ENCODE results near the gene SLC44A1. TPM values are rescaled to one million over a fixed set of nuclear protein-coding genes. Genes with fewer than 3 reads are reported as not detected.

Gene SLC44A1
- total and polyA plus RNA-seq, 10 of the 15 experiments (the other 5 are each of a cell fraction or from before 2014, with no cell fraction given), result 2.4 to 21.2 (median 12.4) TPM

DNA sequence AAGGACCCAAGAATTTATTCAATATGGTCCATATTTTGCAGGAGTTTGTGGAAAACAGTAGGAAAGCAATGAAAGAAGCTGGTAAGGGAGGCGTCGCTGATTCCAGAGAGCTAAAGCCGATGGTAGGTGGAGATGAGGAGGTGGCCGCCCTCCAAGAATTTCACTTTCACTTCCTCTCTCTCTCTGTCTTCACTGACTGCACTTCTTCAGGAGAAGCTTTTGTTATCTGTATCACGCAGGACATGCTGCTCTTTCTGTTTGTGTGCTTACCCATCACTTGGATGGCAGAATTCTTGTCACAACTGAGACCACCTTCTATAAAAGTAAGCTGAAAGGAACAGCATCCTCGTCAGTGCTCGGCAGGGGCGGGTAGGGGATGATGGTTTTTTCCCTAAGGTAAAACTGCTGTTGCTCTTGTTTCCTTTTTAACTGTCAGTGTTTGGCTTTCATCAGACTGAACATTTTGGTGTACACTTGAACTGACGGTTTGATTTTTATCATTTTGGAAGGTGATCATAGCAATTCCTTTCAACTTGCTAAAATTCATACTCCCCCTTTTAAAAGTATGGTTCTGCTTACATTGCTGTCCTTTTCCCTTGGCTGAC lies 141.0 kb downstream of the SLC44A1 start (continued):
- no peak for TF ChIP-seq CREB1 (IDR thresholded peaks at IDR 0.05; ENCODE audit: low read depth)
- no peak for TF ChIP-seq STAT3 (IDR thresholded peaks at IDR 0.05; ENCODE audit: low read depth, low read length)
- no peak for TF ChIP-seq BMI1 (IDR thresholded peaks at IDR 0.05; ENCODE audit: borderline replicate concordance)
- TF ChIP-seq, protein P1, sequence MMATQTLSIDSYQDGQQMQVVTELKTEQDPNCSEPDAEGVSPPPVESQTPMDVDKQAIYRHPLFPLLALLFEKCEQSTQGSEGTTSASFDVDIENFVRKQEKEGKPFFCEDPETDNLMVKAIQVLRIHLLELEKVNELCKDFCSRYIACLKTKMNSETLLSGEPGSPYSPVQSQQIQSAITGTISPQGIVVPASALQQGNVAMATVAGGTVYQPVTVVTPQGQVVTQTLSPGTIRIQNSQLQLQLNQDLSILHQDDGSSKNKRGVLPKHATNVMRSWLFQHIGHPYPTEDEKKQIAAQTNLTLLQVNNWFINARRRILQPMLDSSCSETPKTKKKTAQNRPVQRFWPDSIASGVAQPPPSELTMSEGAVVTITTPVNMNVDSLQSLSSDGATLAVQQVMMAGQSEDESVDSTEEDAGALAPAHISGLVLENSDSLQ (IDR thresholded peaks at IDR 0.05), result no peak
- TF ChIP-seq SMC3 (IDR thresholded peaks at IDR 0.05; ENCODE audit: borderline replicate concordance, low read length), result no peak
- TF ChIP-seq NBN (IDR thresholded peaks at IDR 0.05), result no peak
- no peak for TF ChIP-seq RBBP5 (conservative IDR thresholded peaks at IDR 0.05)
- no peak for TF ChIP-seq CHD1 (IDR thresholded peaks at IDR 0.05; ENCODE audit: low read depth, low read length)
- TF ChIP-seq, protein P2, sequence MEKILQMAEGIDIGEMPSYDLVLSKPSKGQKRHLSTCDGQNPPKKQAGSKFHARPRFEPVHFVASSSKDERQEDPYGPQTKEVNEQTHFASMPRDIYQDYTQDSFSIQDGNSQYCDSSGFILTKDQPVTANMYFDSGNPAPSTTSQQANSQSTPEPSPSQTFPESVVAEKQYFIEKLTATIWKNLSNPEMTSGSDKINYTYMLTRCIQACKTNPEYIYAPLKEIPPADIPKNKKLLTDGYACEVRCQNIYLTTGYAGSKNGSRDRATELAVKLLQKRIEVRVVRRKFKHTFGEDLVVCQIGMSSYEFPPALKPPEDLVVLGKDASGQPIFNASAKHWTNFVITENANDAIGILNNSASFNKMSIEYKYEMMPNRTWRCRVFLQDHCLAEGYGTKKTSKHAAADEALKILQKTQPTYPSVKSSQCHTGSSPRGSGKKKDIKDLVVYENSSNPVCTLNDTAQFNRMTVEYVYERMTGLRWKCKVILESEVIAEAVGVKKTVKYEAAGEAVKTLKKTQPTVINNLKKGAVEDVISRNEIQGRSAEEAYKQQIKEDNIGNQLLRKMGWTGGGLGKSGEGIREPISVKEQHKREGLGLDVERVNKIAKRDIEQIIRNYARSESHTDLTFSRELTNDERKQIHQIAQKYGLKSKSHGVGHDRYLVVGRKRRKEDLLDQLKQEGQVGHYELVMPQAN (conservative IDR thresholded peaks at IDR 0.05), result no peak
- no peak for TF ChIP-seq GABPA (IDR thresholded peaks at IDR 0.05; ENCODE audit: low read depth)
- no peak for TF ChIP-seq FOS (IDR thresholded peaks at IDR 0.05; ENCODE audit: borderline replicate concordance, extremely low read depth, insufficient read length)
- no peak for TF ChIP-seq POLR2AphosphoS5 (IDR thresholded peaks at IDR 0.05; ENCODE audit: low read length)
- TF ChIP-seq LARP7 (IDR thresholded peaks at IDR 0.05), result no peak
- TF ChIP-seq, protein P3, sequence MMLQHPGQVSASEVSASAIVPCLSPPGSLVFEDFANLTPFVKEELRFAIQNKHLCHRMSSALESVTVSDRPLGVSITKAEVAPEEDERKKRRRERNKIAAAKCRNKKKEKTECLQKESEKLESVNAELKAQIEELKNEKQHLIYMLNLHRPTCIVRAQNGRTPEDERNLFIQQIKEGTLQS (IDR thresholded peaks at IDR 0.05; ENCODE audit: borderline replicate concordance, extremely low read depth, low read depth, low read length), result no peak
- TF ChIP-seq, protein P4, sequence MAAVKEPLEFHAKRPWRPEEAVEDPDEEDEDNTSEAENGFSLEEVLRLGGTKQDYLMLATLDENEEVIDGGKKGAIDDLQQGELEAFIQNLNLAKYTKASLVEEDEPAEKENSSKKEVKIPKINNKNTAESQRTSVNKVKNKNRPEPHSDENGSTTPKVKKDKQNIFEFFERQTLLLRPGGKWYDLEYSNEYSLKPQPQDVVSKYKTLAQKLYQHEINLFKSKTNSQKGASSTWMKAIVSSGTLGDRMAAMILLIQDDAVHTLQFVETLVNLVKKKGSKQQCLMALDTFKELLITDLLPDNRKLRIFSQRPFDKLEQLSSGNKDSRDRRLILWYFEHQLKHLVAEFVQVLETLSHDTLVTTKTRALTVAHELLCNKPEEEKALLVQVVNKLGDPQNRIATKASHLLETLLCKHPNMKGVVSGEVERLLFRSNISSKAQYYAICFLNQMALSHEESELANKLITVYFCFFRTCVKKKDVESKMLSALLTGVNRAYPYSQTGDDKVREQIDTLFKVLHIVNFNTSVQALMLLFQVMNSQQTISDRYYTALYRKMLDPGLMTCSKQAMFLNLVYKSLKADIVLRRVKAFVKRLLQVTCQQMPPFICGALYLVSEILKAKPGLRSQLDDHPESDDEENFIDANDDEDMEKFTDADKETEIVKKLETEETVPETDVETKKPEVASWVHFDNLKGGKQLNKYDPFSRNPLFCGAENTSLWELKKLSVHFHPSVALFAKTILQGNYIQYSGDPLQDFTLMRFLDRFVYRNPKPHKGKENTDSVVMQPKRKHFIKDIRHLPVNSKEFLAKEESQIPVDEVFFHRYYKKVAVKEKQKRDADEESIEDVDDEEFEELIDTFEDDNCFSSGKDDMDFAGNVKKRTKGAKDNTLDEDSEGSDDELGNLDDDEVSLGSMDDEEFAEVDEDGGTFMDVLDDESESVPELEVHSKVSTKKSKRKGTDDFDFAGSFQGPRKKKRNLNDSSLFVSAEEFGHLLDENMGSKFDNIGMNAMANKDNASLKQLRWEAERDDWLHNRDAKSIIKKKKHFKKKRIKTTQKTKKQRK (IDR thresholded peaks at IDR 0.05; ENCODE audit: low read depth, low read length), result no peak
- no peak for TF ChIP-seq TCF3 (IDR thresholded peaks at IDR 0.05; ENCODE audit: borderline replicate concordance, insufficient read depth, low read depth, low read length)
- TF ChIP-seq SUPT20H (IDR thresholded peaks at IDR 0.05; ENCODE audit: borderline replicate concordance, control insufficient read depth, low read depth, low read length), result no peak
- TF ChIP-seq, protein P5, sequence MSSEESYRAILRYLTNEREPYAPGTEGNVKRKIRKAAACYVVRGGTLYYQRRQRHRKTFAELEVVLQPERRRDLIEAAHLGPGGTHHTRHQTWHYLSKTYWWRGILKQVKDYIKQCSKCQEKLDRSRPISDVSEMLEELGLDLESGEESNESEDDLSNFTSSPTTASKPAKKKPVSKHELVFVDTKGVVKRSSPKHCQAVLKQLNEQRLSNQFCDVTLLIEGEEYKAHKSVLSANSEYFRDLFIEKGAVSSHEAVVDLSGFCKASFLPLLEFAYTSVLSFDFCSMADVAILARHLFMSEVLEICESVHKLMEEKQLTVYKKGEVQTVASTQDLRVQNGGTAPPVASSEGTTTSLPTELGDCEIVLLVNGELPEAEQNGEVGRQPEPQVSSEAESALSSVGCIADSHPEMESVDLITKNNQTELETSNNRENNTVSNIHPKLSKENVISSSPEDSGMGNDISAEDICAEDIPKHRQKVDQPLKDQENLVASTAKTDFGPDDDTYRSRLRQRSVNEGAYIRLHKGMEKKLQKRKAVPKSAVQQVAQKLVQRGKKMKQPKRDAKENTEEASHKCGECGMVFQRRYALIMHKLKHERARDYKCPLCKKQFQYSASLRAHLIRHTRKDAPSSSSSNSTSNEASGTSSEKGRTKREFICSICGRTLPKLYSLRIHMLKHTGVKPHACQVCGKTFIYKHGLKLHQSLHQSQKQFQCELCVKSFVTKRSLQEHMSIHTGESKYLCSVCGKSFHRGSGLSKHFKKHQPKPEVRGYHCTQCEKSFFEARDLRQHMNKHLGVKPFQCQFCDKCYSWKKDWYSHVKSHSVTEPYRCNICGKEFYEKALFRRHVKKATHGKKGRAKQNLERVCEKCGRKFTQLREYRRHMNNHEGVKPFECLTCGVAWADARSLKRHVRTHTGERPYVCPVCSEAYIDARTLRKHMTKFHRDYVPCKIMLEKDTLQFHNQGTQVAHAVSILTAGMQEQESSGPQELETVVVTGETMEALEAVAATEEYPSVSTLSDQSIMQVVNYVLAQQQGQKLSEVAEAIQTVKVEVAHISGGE (CRISPR knock-in tag; IDR thresholded peaks at IDR 0.05), result no peak
- no peak for TF ChIP-seq MYB (IDR thresholded peaks at IDR 0.05; ENCODE audit: borderline replicate concordance, low read depth, low read length)
- no peak for TF ChIP-seq ZBED1 (IDR thresholded peaks at IDR 0.05; ENCODE audit: borderline replicate concordance)
- peak in 1 of 2 experiments; percentile 22; a peak in 1 of 3 replicates for TF ChIP-seq EGR1 (IDR thresholded peaks at IDR 0.05; ENCODE audit: borderline replicate concordance in 1 of 2, low read depth in 2 of 2, low read length in 2 of 2)

Measured in GM12878 (cell line).